ENCODE results near the gene UGCG.
"Not testable (repeated sequence)": the region's sequence is repeated elsewhere in the genome, so short reads cannot be mapped to it uniquely, and the experiment has no call there.

Gene UGCG

DNA sequence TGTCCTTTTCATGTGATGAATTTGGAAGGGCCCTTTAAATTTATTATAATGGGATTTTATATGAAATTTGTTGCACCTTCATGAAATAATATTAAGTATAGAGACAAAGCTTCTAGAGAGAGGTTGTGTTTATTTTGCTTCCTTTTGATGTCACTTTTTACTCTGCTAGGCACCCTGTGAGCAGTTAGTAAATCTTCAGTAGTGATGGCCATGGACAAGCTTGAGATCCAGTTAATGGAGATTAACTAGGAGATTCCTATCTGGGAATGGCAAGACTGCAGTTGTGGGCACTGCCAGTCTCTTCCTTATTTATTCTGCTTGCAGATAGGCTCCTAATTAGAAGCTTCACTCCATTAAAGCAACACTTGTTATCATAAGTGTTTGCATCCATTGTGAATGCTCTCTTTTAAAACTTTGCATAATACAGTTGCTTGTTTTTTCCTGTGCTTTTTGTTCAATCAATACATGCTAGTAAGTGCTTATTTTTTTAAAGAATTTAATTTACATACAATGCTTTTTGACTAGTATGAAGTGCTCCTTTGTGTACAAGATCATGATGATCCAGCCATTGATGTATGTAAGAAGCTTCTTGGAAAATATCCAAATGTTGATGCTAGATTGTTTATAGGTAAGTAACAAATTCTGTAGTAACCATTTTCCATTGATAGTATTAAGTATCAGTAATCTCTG is 25.9 kb downstream of the UGCG start:
- DNase-seq, result no peak

DNA sequence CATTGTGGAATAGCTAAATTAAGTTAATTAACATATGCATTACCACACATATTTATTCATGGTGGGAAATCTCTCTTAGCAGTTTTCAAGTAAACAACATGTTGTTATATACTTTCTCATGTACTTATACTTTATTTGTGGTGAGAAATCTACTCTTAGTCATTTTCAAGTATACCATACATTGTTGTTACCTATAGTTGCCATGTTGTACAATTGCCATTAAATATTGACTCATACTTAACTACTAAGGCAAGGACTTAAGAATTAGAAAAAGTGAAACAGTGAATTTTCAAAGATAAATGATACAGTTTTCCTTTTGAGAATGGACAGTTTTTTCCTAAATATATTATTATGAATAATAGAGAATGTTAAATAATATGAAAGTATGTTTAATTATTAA is 27.7 kb downstream of the UGCG start:
- DNase-seq, result no peak

DNA sequence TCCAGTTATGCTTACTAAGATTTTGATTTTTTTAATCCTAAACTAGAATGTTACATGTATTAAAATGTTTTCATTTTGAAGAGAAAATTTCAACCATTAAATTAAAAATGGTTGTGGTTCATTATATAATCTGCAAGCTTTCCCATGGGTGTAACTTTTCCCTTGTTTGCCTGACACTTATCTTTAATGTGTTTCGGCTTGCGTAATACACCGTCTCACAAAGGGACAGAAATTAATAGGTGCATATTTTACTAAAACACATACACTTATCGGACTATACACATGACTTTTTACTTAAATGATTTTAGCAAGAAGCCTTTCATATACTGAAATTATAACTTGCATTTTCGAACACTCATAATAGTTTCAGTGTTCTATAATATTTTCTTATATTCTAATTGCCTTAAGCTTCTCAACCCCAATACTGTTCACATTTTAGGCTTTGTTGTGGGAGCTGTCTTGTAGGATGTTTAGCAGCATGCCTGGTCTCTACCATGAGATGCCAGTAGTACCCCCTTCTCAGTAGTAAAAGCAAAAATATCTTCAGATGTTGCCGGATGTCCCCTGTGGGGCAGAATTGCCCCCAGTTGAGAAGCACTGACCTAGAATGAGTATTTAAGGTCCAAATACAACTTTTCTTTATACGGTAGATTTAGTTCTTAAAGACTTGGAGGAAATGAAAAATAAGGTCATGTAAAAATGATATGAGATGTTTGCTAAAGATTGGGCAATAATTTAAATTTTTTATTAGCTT is 28.6 kb downstream of the UGCG start:
- no peak for DNase-seq

DNA sequence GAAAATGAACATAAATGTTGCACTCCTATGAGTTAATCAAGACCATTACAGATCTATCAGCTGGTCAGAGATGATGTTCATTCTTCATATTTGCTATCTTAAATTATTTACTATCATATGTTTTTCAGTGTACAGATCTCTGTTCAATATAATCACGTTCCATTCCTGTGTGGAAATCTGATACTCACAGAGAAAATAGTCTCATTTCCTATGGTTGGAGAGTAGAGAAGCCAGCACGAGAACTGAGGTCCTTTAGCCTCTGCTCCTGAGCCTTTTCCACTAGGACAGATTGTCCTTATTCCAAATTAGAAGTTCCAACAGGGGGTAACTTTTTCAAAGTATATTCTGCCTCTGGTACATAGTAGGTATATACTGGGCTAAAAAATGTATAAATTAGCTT is 29.2 kb downstream of the UGCG start:
- DNase-seq, result no peak

DNA sequence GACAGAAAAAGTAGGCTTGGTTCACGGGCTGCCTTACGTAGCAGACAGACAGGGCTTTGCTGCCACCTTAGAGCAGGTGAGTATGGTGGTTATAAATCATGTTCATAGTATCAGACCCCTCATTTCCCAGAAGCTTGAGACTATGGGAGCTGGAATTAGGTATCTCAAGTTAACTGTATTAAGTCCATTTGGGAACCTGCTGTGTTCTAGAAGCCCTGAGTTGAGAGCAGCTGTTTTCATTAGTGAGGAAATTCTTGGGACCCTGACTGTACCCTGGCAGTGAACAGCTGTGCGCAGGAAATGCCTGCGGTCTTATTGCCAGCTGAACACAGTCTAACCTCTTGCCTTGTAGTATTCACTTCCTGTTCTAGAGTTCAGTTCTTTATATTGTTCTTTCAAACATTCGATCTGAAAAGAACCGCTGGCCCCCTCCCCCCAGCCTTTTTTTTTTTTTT is 29.8 kb downstream of the UGCG start:
- peak; percentile 57 for DNase-seq

DNA sequence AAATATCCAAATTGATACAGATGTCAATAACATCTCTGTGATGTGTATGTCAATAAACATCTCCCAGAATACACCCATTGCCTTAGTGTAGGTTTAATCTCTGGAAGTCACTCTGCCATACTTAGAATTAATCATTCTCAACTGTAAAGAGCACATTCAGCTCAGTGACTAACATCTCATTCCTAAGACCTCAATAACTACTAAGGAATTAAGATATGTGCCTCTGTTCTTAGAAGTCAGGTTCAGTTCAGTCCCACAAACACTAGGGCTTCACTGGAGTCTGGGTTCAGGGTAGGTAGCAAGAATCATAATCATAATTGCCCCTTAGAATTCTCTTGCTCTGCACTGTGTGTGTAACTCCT is 31.7 kb downstream of the UGCG start:
- no peak for DNase-seq

DNA sequence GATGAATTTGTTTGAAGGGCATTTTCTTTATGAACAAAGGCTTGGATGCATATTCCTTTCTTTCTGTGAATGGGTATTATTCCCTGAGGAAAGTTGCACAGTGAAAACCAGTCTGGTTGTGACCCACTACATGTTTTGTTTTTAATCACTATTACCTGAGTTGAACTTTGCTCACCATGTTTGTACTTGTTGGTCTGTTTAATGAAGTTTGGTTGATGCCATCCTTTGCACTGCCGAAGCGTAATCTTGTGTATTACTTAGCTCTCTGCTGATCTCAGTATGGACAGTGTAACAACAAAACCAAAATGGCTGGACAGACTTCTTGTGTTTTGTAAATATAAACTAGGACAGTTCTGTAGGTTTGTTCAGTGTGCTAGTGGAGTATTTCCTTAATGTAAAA is 38.1 kb downstream of the UGCG start:
- no peak for DNase-seq

DNA sequence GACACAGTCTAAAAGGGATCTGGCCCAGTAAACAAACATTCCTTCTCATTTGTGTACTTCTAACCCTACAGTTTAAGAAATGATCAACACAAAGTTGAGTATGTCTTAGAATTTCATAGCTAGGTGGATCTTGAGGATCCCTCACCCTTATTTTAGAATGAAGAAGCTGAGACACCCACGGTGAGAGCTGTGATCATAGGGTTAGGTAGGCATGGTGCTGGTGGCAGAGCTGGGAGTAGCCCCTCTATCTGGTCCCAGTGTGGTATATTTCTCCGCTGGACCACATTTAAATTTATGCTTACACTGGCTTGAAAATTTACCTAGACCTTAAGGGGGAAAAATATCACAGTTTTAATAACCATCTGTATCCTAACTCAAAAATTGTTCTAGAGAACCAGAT is 39.8 kb downstream of the UGCG start:
- no peak for DNase-seq

DNA sequence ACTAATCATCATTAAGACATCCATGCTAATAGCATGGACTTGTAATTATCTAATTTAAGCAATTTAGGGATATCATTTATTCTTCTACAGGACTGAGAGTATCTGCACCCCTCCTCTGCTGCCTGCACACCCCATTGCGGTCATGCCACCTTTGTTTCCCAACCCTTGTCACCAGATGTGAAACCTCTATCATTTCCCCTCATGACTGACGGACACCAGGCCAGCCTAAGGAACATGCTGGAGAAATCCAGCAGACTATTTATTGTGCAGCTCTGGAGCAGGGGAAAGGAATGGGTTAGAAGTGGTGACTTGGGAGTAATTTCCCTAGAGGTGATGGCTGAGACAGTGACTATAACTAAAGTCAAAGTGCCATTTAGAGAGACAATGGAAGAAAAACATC is 40.7 kb downstream of the UGCG start:
- no peak for DNase-seq

DNA sequence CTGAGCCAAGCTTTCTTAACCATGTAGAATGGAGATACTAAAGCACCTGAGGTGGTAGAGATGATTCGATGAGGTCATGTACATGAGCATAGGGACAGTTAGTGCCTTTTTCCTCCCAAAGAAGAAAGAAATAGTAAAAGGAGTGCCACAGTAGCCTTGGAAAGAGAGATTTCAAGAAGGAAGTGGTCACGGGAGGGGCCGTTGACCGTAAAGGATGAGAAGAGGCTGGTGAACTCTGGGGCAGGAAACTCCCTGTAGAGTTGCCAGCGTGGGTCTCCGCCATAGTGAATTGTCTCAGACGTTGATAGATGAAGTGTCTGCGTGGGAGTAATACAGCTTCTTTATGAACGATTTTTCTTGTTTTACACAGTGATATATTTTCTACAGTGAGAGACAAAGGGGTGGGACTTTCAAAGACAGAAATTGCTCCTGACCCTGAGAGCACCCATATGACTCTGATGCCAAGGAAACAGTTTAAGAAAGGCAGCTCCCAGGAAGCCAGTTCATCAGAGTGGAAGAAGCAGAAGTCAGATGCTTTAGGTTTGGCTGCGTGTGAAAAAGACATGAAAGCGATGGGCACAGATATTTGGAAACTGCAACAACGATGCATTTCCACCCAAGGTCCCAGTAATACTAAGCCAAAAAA is 41.3 kb downstream of the UGCG start:
- DNase-seq, result peak; percentile 33

DNA sequence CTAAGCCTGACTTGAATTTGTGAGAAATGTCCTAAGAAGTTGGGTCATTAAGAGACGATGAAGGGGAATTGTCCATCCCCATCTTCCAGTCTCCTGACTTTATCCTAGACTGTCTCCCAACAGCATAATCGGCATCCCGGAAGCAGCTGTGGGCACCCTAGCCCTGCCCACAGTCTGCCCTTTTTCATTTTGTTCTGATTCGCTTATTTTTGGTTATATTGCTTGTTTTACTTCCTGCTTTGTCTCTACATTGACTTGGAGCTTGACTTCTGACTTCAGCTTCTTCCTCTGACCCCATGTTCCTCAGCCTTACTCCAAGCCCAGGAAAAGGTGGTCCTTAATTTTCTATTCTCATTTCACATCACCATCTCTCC is 41.8 kb downstream of the UGCG start:
- DNase-seq, result no peak

DNA sequence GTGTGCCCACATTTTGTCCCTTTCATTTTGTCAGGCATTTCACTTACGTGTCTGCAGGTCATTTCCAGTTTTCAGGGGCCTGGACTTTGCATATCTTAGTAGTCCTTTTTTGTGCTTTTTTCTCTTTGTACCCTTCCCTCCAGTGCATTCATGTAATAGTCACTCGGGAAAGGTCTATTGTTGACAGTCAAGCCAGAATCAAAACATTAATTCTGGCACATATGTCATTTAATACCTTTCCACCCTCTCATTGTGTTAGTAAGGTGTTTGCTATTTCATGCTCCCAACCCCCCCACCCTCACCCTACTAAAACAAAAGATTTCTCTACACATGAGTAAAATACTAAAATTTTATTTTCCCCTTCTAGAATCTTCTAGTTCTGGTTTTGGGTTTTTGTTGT is 42.7 kb downstream of the UGCG start:
- no peak for DNase-seq

DNA sequence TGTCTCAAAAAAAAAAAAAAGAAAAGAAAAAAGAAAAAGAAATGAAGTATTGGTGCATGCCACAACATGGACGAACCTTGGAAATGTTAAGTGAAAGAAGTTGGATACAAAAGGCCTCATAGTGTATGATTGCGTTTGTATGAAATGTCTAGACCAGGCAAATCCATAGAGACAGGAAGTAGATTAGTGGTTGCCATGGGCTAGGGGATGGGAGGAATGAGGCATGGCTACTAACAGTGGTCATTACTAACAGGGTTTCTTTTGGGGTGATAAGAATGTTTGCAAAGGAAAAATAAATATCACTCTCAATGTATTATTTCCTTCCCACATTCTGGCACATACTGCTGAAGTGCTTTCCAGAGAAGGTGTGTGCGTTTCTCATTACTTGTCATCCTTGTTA is 44.1 kb downstream of the UGCG start:
- DNase-seq, result no peak

DNA sequence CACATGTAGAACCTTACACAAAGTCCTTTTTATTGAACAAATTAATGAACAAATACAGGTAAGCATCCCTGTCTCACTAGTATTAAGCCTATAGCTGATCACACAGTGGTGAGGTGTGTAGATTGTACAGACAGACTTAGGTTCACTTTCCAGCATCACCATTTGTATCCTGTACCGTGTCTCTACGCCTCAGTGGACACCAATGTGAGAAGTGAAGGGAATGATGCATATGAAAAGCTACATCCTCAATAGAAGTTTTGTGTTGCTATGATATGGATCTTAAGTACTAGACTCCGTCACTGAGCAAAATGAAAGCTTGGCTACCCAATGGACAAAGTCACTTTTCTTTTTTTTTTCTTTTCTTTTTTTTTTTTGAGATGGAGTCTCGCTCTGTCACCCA is 46.6 kb downstream of the UGCG start:
- DNase-seq, result no peak

DNA sequence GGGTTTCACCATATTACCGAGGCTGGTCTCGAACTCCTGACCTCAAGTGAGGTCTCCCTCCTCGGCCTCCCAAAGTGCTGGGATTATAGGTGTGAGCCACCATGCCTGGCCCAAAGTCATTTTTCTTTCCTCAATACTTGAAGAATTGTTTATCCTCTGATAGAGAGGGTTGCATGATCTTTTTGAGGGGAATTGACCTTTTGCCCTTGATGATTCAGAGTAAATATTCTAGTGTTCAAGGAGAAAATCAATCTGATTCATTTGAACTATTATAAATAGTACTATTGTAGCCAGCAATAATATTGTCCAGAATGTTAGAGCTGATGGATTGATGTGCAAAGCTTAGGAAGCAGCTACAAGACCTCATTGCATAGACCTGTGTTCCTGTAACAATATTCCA is 47.1 kb downstream of the UGCG start:
- no peak for DNase-seq

DNA sequence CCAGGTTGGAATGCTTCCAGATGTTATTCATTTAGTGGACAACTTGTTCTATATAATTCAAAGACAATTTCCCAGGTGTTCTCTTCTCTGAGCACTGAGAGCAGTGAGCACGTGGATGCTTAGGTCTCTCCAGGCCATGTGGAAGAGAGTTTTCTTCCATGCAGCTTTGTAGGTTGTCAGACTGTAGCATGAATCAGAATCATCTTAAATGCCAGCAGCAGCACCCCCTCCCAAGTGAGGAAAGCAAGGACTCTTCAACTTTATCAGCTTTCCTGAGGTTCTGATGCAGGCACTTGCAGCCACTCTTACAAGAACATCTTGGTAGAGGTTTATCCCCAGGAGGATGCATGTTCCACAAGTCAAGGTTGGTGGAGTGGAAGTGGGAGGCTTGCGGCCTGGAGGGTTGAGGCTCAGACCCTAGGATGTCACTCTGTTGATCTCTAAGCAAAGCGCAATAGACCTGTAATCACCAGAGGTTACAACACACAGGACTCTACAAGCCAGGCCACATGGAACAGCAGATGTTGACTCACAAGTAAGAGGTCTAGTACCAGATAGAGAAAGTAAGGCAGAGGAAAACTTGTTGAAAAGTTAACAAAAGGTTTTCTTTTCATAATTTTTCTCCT is 47.7 kb downstream of the UGCG start:
- no peak for DNase-seq

DNA sequence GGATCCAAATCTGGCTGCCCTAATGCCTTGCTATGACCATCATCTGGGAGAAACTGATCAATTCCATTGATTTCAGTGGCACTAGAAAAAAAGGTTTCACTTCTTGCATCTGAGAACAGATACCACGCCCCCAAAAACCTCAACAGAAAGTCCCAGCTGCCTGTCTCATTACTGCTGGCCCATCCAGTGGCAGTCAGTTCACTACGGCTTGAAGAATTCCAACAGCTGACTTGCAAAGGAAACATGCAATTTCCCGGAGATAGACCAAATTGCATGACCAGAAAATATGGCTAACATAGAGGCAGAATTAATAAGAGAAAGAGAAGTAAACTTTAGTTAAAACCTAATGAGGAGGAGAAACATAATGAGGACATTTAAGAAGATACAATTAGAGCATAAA is 48.6 kb downstream of the UGCG start:
- DNase-seq, result peak; percentile 53

DNA sequence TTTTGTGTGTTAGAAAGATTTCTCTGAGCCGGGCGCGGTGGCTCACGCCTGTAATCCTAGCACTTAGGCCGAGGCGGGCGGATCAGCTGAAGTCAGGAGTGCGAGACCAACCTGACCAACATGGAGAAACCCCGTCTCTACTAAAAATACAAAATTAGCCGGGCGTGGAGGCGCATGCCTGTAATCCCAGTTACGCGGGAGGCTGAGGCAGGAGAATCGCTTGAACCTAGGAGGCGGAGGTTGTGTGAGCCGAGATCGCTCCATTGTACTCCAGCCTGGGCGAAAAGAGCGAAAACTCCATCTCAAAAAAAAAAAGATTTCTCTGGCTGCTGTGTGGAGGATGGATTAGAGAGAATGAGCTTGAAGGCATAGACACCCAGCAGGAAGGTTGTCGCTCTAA is 51.5 kb downstream of the UGCG start:
- DNase-seq, result not testable (repeated sequence)

DNA sequence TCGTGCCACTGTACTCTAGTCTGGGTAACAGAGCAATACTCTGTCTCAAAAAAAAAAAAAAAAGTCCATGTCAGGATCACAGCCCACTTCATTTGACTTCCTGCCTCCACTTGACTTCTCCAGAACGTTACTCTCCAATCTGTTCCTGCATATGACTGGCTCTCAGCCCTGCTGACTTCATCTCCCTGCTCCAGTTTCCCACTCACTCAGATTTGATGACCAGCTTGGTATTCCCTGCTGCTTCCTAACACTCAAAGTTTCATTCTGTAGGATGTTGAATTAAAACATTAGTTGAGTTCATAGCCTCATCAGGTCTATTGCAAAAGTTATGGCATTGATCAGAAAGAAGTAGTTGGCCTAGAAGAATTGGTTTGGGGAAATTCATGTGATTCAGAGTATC is 52.3 kb downstream of the UGCG start:
- no peak for DNase-seq

DNA sequence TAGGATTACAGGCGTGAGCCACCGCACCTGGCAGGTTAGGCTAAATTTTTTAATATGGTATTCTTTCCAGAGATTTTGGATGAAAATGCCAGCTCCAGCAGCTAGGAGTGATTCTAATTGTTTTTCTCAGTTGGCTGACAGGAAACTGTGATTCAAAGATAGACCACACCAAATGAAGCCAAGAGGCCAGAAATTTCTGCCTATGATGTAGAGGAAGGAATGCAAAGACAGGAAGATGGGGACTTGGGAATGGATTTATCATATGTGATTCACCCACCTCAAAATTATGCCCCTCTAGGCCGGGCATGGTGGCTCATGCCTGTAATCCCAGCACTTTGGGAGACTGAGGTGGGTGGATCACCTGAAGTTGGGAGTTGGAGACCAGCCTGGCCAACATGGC is 53.3 kb downstream of the UGCG start:
- DNase-seq, result no peak

DNA sequence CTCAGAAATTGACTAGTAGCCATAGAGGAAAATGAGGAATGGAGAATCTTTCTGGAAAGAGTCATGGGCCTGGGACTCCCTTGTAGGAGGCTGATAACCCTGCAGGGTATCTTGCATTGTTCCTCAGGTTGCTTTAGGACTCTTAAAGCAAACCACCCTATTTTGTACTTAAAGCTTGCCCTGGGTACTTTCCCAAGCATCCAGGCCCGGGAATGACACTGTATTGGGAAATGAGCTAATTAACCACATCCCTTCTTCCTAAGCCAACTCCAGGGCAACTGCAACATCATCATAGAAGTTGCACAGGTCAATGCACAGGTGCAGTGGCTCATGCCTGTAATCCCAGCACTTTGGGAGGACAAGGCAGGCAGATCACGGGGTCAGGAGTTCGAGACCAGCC is 55.9 kb downstream of the UGCG start:
- no peak for DNase-seq

DNA sequence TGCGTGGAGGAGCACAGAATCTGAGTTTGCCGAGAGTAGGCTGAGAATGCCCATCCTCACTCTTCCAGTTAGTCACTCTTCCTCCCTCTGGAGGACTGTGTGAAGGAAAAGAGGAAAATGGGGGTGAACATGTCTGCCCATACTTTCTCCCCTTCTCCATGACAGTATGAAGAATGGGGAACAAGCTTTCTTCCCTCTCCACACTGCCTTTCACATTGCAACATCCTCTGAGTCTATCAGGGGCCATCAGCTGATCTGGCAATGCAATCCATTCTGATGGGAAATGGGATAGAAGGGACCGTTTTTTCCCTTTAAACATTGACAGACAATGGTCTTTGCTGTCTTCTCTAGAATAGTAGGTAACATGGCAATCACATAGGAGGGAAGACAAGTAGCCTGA is 56.8 kb downstream of the UGCG start:
- no peak for DNase-seq

DNA sequence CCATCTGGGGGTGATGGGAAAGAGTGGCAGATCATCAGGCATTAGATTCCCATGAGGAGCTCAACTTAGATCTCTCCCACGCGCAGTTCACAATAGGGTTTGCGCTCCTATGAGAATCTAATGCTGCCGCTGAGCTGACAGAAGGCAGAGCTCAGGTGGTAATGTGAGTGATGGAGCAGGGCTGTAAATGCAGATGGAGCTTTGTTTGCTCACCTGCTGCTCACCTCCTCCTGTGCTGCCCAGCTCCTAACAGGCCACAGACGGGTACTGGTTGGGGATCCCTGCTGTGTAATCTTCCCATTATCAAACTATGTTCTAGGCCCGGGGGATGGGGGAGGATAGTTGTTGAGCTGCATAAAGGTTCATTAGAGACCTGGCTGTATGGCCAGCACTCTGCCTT is 58.4 kb downstream of the UGCG start:
- DNase-seq, result no peak

Measured in left hindlimb (tissue), 1 donor.